Loucy (cell line): ENCODE measurements around the gene ATP1B1.

Source experiments
- H2AFZ ChIP-seq: fragments of 200-600 bp; sonication (generic); 2 replicates; pipeline ENCODE4 v1.6.0; 2016; ENCODE audit warnings: antibody characterized with exemption, mild to moderate bottlenecking, low read length, moderate library complexity
- H3F3A ChIP-seq: fragments of 200-600 bp; 2 replicates; pipeline ENCODE4 v1.6.0; 2016; ENCODE audit warnings: antibody characterized with exemption, low read depth, mild to moderate bottlenecking
- H3K27me3 ChIP-seq: fragments of 200-600 bp; sonication (generic); 2 replicates; pipeline ENCODE4 v1.6.1; 2014; ENCODE audit warnings: low read length, mild to moderate bottlenecking; ENCODE audit not compliant: insufficient read depth, poor library complexity, severe bottlenecking
- H3K36me3 ChIP-seq: fragments of 200-600 bp; sonication (generic); 2 replicates; pipeline ENCODE4 v1.6.1; 2016; ENCODE audit warnings: low read length; ENCODE audit not compliant: insufficient read depth
- H3K4me1 ChIP-seq: fragments of 200-600 bp; sonication (generic); 2 replicates; pipeline ENCODE4 v1.5.1; 2014; ENCODE audit warnings: low read length, mild to moderate bottlenecking; ENCODE audit not compliant: insufficient read depth, poor library complexity, severe bottlenecking
- H3K4me2 ChIP-seq: fragments of 200-600 bp; sonication (generic); 2 replicates; pipeline ENCODE4 v1.6.0; 2014; ENCODE audit warnings: antibody characterized with exemption, low read length, low read depth, mild to moderate bottlenecking; ENCODE audit not compliant: poor library complexity, severe bottlenecking
- H3K4me3 ChIP-seq: fragments of 200-600 bp; sonication (generic); 2 replicates; pipeline ENCODE4 v1.5.1; 2014; ENCODE audit warnings: low read length, mild to moderate bottlenecking, mixed read lengths; ENCODE audit not compliant: poor library complexity, severe bottlenecking
- H3K79me2 ChIP-seq: fragments of 200-600 bp; sonication (generic); 2 replicates; pipeline ENCODE4 v1.6.1; 2014; ENCODE audit warnings: low read length; ENCODE audit not compliant: insufficient read depth
- H3K9ac ChIP-seq: fragments of 200-600 bp; sonication (generic); 2 replicates; pipeline ENCODE4 v1.6.0; 2014; ENCODE audit warnings: mild to moderate bottlenecking, low read depth, low read length, moderate library complexity; ENCODE audit not compliant: poor library complexity, severe bottlenecking
- H3K9me2 ChIP-seq: fragments of 200-600 bp; sonication (generic); replicated peaks from 2 replicates; pipeline ENCODE4 v1.6.1; 2016; ENCODE audit warnings: low read depth, low read length, mixed read lengths
- H3K9me3 ChIP-seq: fragments of 200-600 bp; sonication (generic); 2 replicates; pipeline ENCODE4 v1.6.1; 2014; ENCODE audit warnings: mild to moderate bottlenecking, antibody characterized with exemption, low read length, low read depth; ENCODE audit not compliant: insufficient read depth
- H4K20me1 ChIP-seq: fragments of 200-600 bp; sonication (generic); 2 replicates; pipeline ENCODE4 v1.6.0; 2014; ENCODE audit warnings: antibody characterized with exemption, low read length, mild to moderate bottlenecking; ENCODE audit not compliant: insufficient read depth, poor library complexity, severe bottlenecking
- CTCF ChIP-seq: fragments of 200-600 bp; sonication (generic); conservative IDR thresholded peaks from 2 replicates; pipeline ENCODE4 v1.5.1; 2014; ENCODE audit warnings: mild to moderate bottlenecking, antibody characterized with exemption, low read length
- EZH2phosphoT487 ChIP-seq: fragments of 200-600 bp; IDR thresholded peaks from 2 replicates; pipeline ENCODE4 v1.6.1; 2018; ENCODE audit warnings: antibody characterized with exemption, mild to moderate bottlenecking, moderate library complexity, borderline replicate concordance

Gene ATP1B1

GRCh38 chr1:169112241-169112640 lies 5.8 kb downstream of the ATP1B1 start:
- Histone ChIP-seq H3K36me3 (no peaks in the 10 kb centered on the region; the same call in 1 of the 2 replicates), H3F3A (no peaks in the 10 kb centered on the region), H3K79me2 (peaks cover 29% of the 10 kb centered on the region), H3K4me1 (peaks cover 44% of the 10 kb centered on the region), H3K4me3 (no peak overlapping the region), H3K9ac (no peak overlapping the region), H4K20me1 (peaks cover 16% of the 10 kb centered on the region), H3K9me3 (no peaks in the 10 kb centered on the region), H3K9me2 (no peaks in the 10 kb centered on the region), H3K27me3 (no peaks in the 10 kb centered on the region), H2AFZ (no peak overlapping the region), H3K4me2 (no peak overlapping the region)
- TF ChIP-seq EZH2phosphoT487 (no peak), CTCF (no peak)

- no peak overlapping the region for H3K9ac ChIP-seq
- H2AFZ ChIP-seq, result no peak overlapping the region
These were observed 7.2 kb downstream of the ATP1B1 start for GRCh38 chr1:169113613-169114119.

GRCh38 chr1:169115891-169116585 lies 9.5 kb downstream of the ATP1B1 start:
- H3K79me2 ChIP-seq, result no peaks in the 10 kb centered on the region
- TF ChIP-seq EZH2phosphoT487 (no peak), CTCF (no peak)
- no peaks in the 10 kb centered on the region; the same call in 1 of the 2 replicates for H3K36me3 ChIP-seq
- no peaks in the 10 kb centered on the region for H3K27me3 ChIP-seq
- H2AFZ ChIP-seq, result no peak overlapping the region
- no peaks in the 10 kb centered on the region for H4K20me1 ChIP-seq
- H3K4me2 ChIP-seq, result no peak overlapping the region
- H3K9ac ChIP-seq, result no peak overlapping the region
- peaks cover 9% of the 10 kb centered on the region for H3K4me1 ChIP-seq
- H3K9me2 ChIP-seq, result no peaks in the 10 kb centered on the region
- no peaks in the 10 kb centered on the region for H3K9me3 ChIP-seq
- H3K4me3 ChIP-seq, result no peak overlapping the region
- no peaks in the 10 kb centered on the region for H3F3A ChIP-seq

More at GRCh38 chr1:169113613-169114119, 7.2 kb downstream of the ATP1B1 start:
- peaks cover 30% of the 10 kb centered on the region for H3K4me1 ChIP-seq
- no peaks in the 10 kb centered on the region; the same call in 1 of the 2 replicates for H3K36me3 ChIP-seq
- H3K4me3 ChIP-seq, result no peak overlapping the region
- no peak overlapping the region for H3K4me2 ChIP-seq
- no peaks in the 10 kb centered on the region for H3K9me2 ChIP-seq
- TF ChIP-seq CTCF (no peak), EZH2phosphoT487 (no peak)
- H3K27me3 ChIP-seq, result no peaks in the 10 kb centered on the region
- no peaks in the 10 kb centered on the region for H3F3A ChIP-seq
- no peaks in the 10 kb centered on the region for H3K9me3 ChIP-seq
- H4K20me1 ChIP-seq, result peaks cover 3% of the 10 kb centered on the region
- H3K79me2 ChIP-seq, result peaks cover 16% of the 10 kb centered on the region
